SK-N-SH (cell line): ENCODE measurements around the gene POLR3GL.

Experiments used
- EZH2phosphoT487 ChIP-seq: fragments of 200-600 bp; sonication (generic); IDR thresholded peaks from 2 replicates; pipeline ENCODE4 v1.6.1; 2017; ENCODE audit warnings: low read depth, mixed run types, mild to moderate bottlenecking, antibody characterized with exemption, moderate library complexity, borderline replicate concordance
- JUND ChIP-seq: IDR thresholded peaks from 2 replicates; pipeline ENCODE4 v1.4.0; 2012

- TF ChIP-seq EZH2phosphoT487 = no peak
- no peak for TF ChIP-seq JUND
Measured at GRCh38 chr1:145972580-145972979, 8.1 kb downstream of the POLR3GL start.
